Measurements from ENCODE around the gene S100A14.

DNA sequence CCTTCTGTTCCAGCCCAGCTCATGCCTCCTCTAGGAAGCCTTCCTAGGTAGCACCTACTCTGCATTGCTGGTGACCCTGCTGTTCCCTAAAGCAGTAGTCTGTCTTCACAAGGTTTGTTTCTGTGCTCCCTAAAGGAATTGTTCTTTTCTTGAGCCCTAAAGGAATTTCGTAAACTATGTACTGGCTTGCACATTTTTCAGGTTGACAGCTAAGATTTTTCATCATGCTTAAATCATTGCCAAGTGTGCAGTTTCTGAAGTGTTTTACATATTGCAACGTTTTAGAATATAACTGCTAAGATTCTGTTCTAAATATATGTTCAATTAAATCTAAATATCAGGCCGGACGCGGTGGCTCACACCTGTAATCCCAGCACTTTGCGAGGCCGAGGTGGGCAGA lies 16.3 kb downstream of the S100A14 start:
- TF ChIP-seq, protein P1, sequence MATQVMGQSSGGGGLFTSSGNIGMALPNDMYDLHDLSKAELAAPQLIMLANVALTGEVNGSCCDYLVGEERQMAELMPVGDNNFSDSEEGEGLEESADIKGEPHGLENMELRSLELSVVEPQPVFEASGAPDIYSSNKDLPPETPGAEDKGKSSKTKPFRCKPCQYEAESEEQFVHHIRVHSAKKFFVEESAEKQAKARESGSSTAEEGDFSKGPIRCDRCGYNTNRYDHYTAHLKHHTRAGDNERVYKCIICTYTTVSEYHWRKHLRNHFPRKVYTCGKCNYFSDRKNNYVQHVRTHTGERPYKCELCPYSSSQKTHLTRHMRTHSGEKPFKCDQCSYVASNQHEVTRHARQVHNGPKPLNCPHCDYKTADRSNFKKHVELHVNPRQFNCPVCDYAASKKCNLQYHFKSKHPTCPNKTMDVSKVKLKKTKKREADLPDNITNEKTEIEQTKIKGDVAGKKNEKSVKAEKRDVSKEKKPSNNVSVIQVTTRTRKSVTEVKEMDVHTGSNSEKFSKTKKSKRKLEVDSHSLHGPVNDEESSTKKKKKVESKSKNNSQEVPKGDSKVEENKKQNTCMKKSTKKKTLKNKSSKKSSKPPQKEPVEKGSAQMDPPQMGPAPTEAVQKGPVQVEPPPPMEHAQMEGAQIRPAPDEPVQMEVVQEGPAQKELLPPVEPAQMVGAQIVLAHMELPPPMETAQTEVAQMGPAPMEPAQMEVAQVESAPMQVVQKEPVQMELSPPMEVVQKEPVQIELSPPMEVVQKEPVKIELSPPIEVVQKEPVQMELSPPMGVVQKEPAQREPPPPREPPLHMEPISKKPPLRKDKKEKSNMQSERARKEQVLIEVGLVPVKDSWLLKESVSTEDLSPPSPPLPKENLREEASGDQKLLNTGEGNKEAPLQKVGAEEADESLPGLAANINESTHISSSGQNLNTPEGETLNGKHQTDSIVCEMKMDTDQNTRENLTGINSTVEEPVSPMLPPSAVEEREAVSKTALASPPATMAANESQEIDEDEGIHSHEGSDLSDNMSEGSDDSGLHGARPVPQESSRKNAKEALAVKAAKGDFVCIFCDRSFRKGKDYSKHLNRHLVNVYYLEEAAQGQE (IDR thresholded peaks at IDR 0.05), result no peak
- TF ChIP-seq TAF1 (conservative IDR thresholded peaks at IDR 0.05), result no peak
- no peak for TF ChIP-seq ATF3 (IDR thresholded peaks at IDR 0.05)
- TF ChIP-seq CTCF (IDR thresholded peaks at IDR 0.05; ENCODE audit: low read depth, low read length, missing input control), result no peak
- TF ChIP-seq HNF4A (conservative IDR thresholded peaks at IDR 0.05), result no peak
- TF ChIP-seq MAX (IDR thresholded peaks at IDR 0.05), result no peak
- TF ChIP-seq, protein P2, sequence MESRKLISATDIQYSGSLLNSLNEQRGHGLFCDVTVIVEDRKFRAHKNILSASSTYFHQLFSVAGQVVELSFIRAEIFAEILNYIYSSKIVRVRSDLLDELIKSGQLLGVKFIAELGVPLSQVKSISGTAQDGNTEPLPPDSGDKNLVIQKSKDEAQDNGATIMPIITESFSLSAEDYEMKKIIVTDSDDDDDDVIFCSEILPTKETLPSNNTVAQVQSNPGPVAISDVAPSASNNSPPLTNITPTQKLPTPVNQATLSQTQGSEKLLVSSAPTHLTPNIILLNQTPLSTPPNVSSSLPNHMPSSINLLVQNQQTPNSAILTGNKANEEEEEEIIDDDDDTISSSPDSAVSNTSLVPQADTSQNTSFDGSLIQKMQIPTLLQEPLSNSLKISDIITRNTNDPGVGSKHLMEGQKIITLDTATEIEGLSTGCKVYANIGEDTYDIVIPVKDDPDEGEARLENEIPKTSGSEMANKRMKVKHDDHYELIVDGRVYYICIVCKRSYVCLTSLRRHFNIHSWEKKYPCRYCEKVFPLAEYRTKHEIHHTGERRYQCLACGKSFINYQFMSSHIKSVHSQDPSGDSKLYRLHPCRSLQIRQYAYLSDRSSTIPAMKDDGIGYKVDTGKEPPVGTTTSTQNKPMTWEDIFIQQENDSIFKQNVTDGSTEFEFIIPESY (IDR thresholded peaks at IDR 0.05), result no peak
- no peak for TF ChIP-seq YY1 (IDR thresholded peaks at IDR 0.05)
- TF ChIP-seq SP1 (IDR thresholded peaks at IDR 0.05), result no peak
- TF ChIP-seq RXRA (IDR thresholded peaks at IDR 0.05), result no peak
